ENCODE data around the gene DRD2.

DNA sequence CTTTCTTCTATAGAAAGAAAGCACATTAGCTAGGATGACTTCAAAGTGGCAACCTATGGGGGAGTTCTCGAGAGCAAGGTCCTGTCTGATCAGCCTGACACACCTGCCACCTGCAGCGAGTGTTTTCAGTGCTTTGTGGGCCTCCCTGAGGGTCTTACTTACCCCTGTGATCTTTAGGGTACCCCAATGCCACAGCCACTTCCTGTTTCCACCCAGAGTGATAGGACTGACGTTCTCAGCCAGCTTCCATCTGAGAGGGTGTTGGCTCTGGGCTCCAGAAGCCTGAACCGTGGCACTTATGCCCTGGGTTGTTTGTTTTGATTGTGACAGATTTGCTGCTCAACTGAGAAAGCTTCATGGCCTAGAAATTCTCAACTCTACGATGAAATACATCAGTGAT lies 109.3 kb downstream of the DRD2 start:
- TF ChIP-seq POLR2AphosphoS5 (IDR thresholded peaks at IDR 0.05; ENCODE audit: low read depth, low read length) (no peak), POLR2A (IDR thresholded peaks at IDR 0.05; ENCODE audit: low read depth, low read length) (no peak), TAF1 (IDR thresholded peaks at IDR 0.05; ENCODE audit: borderline replicate concordance, low read depth, low read length) (no peak)

Measured in GM12892 (cell line).